ENCODE results near the gene FZD4.

- TF ChIP-seq CTCF (IDR thresholded peaks at IDR 0.05) (no peak), EZH2 (IDR thresholded peaks at IDR 0.05; ENCODE audit: borderline replicate concordance, insufficient read depth, low read depth, low read length, poor library complexity, severe bottlenecking) (no peak)
These were observed 36.7 kb downstream of the FZD4 start for GRCh38 chr11:86918496-86918895.

Measured in B cell (primary cell).